Breast epithelium (tissue), 4 donors: ENCODE data around the gene PLCH2. TPM values are rescaled to one million over a fixed set of nuclear protein-coding genes. Genes with fewer than 3 reads are reported as not detected.

Experiments
- DNase-seq, 2 donors: peaks; one replicate each; pipeline ENCODE4 v3.0.0-alpha.2; 2019; ENCODE audit warnings: low spot score in 2 of 2
- H3K27ac ChIP-seq, 2 donors: fragments of 200-600 bp; sonication (generic) in 1 of 2; one replicate each; pipeline ENCODE4 v1.5.1; 2016 to 2019; ENCODE audit warnings: mild to moderate bottlenecking in 1 of 2
- H3K27me3 ChIP-seq, 2 donors: fragments of 200-600 bp; sonication (generic) in 1 of 2; one replicate each; pipeline versions ENCODE4 v1.5.1 to v1.6.0; 2017 to 2019; ENCODE audit warnings: control low read depth in 1 of 2, mild to moderate bottlenecking in 1 of 2
- H3K36me3 ChIP-seq: fragments of 200-600 bp; one replicate; pipeline ENCODE4 v1.5.1; 2019
- H3K4me1 ChIP-seq, 2 donors: fragments of 200-600 bp; sonication (generic); one replicate each; pipeline ENCODE4 v1.5.1; 2016 to 2019; ENCODE audit warnings: control low read depth in 1 of 2
- H3K4me3 ChIP-seq, 3 donors: fragments of 200-600 bp; sonication (generic); 1 replicate in 2 of 3; 2 replicates in 1 of 3; pipeline ENCODE4 v1.5.1; 2016 to 2019; ENCODE audit warnings: mild to moderate bottlenecking in 3 of 3, moderate library complexity in 2 of 3
- H3K9me3 ChIP-seq, 2 donors: fragments of 200-600 bp; sonication (generic) in 1 of 2; one replicate each; pipeline ENCODE4 v1.5.1; 2016 to 2019; ENCODE audit warnings: control low read depth in 1 of 2
- CTCF ChIP-seq, 3 donors: fragments of 450-650 bp; IDR thresholded peaks; one replicate each; pipeline ENCODE4 v1.5.1; 2016 to 2017; ENCODE audit warnings: antibody characterized with exemption in 3 of 3, mild to moderate bottlenecking in 3 of 3, moderate library complexity in 3 of 3
- POLR2A ChIP-seq: fragments of 450-650 bp; IDR thresholded peaks from one replicate; pipeline ENCODE4 v1.6.1; 2016; ENCODE audit warnings: antibody characterized with exemption, mild to moderate bottlenecking, moderate library complexity
- POLR2AphosphoS5 ChIP-seq, 3 donors: sonication (generic); formaldehyde crosslinking; IDR thresholded peaks; one replicate each; pipeline ENCODE4 v1.6.1; 2017; ENCODE audit warnings: antibody characterized with exemption in 3 of 3
- intact Hi-C: fragments of 100-400 bp; cut with DNase I; formaldehyde crosslinking; loops from one replicate; pipeline ENCODE4 v1.15.1; 2023; ENCODE audit warnings: low total_unique reads
- total RNA-seq, 3 donors: library from RNA; depleted of rRNA; stranded (reverse); fragments of >200 nt; gene quantifications; one replicate each; pipeline ENCODE4 v1.1.0, GENCODE V29; 2016

PLCH2 gene
- total RNA-seq, 3 donors from 2014 or later: 0.16 to 12.0 (median 10.2) TPM

DNA sequence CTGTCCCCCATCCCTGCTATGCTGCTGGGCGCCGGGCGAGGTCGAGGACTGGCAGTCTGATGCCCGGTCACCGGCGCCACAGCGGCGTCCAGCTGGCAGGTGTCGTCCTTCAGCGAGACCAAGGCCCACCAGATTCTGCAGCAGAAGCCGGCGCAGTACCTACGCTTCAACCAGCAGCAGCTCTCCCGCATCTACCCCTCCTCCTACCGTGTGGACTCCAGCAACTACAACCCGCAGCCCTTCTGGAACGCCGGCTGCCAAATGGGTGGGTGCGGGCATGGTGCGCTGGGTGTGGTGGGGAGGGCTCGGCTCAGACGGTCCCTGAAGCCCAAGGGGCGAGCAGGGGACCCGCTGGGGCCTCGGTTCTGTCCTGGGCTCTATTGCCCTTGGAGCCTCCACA lies 20.7 kb downstream of the PLCH2 start:
- DNase-seq: no peak
- intact Hi-C loops: loop anchor here (10.0 kb wide), 1 partner anchor 508 kb away; no protein-coding TSS in a partner anchor
- Histone ChIP-seq H3K4me3 (no peak overlapping the region), H3K4me1 (no peaks in the 10 kb centered on the region), H3K27me3 (peaks cover 0 to 7% of the 10 kb centered on the region in 2 donors), H3K27ac (no peak overlapping the region), H3K36me3 (no peaks in the 10 kb centered on the region), H3K9me3 (no peaks in the 10 kb centered on the region)
- TF ChIP-seq CTCF (IDR thresholded peaks at IDR 0.05): no peak

- no peaks in the 10 kb centered on the region for H3K4me1 ChIP-seq
- H3K27me3 ChIP-seq: peaks cover 0 to 17% of the 10 kb centered on the region in 2 donors
- DNase-seq: no peak
- intact Hi-C loops: loop anchor here (10.0 kb wide), 1 partner anchor 507 kb away; no protein-coding TSS in a partner anchor
- H3K36me3 ChIP-seq: no peaks in the 10 kb centered on the region
- no peak overlapping the region for H3K27ac ChIP-seq
- H3K9me3 ChIP-seq: no peaks in the 10 kb centered on the region
- no peak overlapping the region for H3K4me3 ChIP-seq
- TF ChIP-seq POLR2AphosphoS5 (IDR thresholded peaks at IDR 0.05) (no peak), POLR2A (no peak), CTCF (IDR thresholded peaks at IDR 0.05) (no peak)
Measured at GRCh38 chr1:2497891-2498290, 21.8 kb downstream of the PLCH2 start.

DNA sequence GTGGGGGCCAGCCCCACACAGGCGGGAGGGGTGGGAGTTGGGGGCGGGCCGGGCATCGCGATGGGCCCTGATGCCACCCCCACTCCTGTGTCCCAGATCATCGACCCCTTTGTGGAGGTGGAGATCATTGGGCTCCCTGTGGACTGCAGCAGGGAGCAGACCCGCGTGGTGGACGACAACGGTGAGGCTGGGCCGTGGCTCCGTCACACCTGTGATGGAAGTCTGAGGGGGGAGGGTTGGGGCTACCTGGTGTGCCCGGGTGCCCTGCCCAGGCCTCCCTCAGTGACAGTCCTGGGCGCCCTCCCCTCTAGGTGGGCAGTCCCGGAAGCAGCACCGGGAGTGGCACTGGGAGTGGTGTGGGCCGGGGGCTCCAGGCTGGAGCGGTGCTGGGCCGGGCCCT lies 22.6 kb downstream of the PLCH2 start:
- Histone ChIP-seq H3K9me3 (no peaks in the 10 kb centered on the region), H3K4me1 (no peaks in the 10 kb centered on the region), H3K27me3 (peaks cover 0 to 24% of the 10 kb centered on the region in 2 donors), H3K27ac (no peak overlapping the region), H3K4me3 (no peak overlapping the region), H3K36me3 (no peaks in the 10 kb centered on the region)
- intact Hi-C loops: loop anchor here (10.0 kb wide), 1 partner anchor 506 kb away; no protein-coding TSS in a partner anchor
- no peak for DNase-seq
- TF ChIP-seq POLR2AphosphoS5 (IDR thresholded peaks at IDR 0.05) (no peak), CTCF (IDR thresholded peaks at IDR 0.05) (no peak), POLR2A (no peak)

- H3K4me1 ChIP-seq: no peaks in the 10 kb centered on the region
- H3K9me3 ChIP-seq: no peaks in the 10 kb centered on the region
- no peaks in the 10 kb centered on the region for H3K36me3 ChIP-seq
- no peak overlapping the region for H3K4me3 ChIP-seq
- H3K27me3 ChIP-seq: peaks cover 0 to 30% of the 10 kb centered on the region in 2 donors
- TF ChIP-seq CTCF (IDR thresholded peaks at IDR 0.05) (no peak), POLR2A (no peak)
- no peak for DNase-seq
- no peak overlapping the region for H3K27ac ChIP-seq
- intact Hi-C loops: loop anchor here (10.0 kb wide), 1 partner anchor 506 kb away; no protein-coding TSS in a partner anchor
Measured at GRCh38 chr1:2499260-2499659, 23.2 kb downstream of the PLCH2 start.

DNA sequence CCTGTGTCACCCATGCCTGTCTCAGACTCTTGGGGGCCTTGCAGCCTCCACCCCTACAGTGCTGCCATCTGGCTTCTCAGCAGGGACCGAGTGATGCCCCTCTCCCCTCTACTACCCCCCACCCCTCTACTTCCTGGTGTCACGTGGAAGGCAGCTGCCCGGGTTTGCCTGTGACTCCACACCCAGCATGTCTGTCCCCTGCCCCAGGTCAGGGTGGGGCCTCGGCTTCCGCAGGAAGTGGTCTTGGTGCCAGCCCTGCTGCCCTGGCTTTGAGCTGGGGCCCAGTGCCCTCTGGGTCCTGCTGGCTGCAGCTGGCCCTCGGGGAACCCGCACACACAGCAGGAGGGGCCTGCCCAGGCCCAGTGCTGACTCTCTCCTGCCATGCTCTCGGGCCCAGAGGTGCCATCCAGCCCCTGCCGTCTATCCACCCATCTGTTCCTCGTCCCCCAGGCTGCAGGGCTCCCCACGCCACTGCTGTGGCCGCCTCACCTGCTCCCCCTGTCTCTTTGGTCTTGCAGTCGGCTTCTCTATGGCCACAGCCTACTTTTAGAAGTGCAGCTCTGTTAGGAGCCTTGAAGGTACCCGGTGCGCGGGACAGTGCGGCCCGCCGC lies 24.0 kb downstream of the PLCH2 start:
- TF ChIP-seq POLR2A: no peak
- TF ChIP-seq CTCF (IDR thresholded peaks at IDR 0.05): no peak
- TF ChIP-seq POLR2AphosphoS5 (IDR thresholded peaks at IDR 0.05): no peak
- Histone ChIP-seq H3K27ac (no peak overlapping the region), H3K4me1 (no peaks in the 10 kb centered on the region), H3K4me3 (no peak overlapping the region), H3K27me3 (peaks cover 0 to 34% of the 10 kb centered on the region in 2 donors), H3K36me3 (no peaks in the 10 kb centered on the region), H3K9me3 (no peaks in the 10 kb centered on the region)
- intact Hi-C loops: loop anchor here (10.0 kb wide), 1 partner anchor 505 kb away; no protein-coding TSS in a partner anchor
- DNase-seq: no peak
